ENCODE data around the gene FUOM. TPM values are rescaled to one million over a fixed set of nuclear protein-coding genes. Genes with fewer than 3 reads are reported as not detected.

The FUOM gene
- total RNA-seq, 1 donor from 2014 or later = 13.0 TPM

- H3K27me3 Mint-ChIP-seq (ENCODE audit: unreplicated experiment) = peaks cover 7% of the 10 kb centered on the region
- no peaks in the 10 kb centered on the region for H3K36me3 Mint-ChIP-seq (ENCODE audit: unreplicated experiment)
- peaks cover 7% of the 10 kb centered on the region for H3K9me3 Mint-ChIP-seq (ENCODE audit: unreplicated experiment)
- H3K27ac Mint-ChIP-seq (ENCODE audit: unreplicated experiment) = peak overlapping the region; percentile 46
- TF ChIP-seq CTCF (IDR thresholded peaks at IDR 0.05; ENCODE audit: partially characterized antibody, unreplicated experiment) = no peak
- H3K4me3 Mint-ChIP-seq (ENCODE audit: unreplicated experiment) = peak overlapping the region; percentile 32
- H3K4me1 Mint-ChIP-seq (ENCODE audit: low read depth, unreplicated experiment) = peaks cover 11% of the 10 kb centered on the region
- no peak for DNase-seq
Observed at GRCh38 chr10:133384071-133384470, 26.3 kb upstream of the FUOM start.

DNA sequence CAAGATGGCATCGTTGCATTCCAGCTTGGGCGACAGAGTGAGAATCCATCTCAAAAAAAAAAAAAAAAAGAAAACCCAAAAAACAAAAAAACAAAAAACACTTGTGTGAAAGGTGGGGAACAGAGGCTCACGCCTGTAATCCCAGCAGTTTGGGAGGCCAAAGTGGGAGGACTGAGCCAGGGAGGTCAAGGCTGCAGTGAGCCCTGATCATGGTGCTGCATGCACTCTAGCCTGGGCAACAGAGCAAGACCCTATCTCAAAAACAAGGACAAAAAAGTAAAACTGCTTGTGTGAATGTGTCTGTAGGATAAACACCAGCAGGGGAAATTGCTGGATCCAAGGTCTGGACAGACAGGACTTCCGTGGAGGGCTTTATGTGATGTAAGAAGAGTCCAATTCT is 25.7 kb upstream of the FUOM start:
- TF ChIP-seq CTCF (IDR thresholded peaks at IDR 0.05; ENCODE audit: partially characterized antibody, unreplicated experiment) = no peak
- DNase-seq = no peak
- H3K4me1 Mint-ChIP-seq (ENCODE audit: low read depth, unreplicated experiment) = peaks cover 11% of the 10 kb centered on the region
- H3K27ac Mint-ChIP-seq (ENCODE audit: unreplicated experiment) = no peak overlapping the region
- H3K36me3 Mint-ChIP-seq (ENCODE audit: unreplicated experiment) = no peaks in the 10 kb centered on the region
- peaks cover 7% of the 10 kb centered on the region for H3K27me3 Mint-ChIP-seq (ENCODE audit: unreplicated experiment)
- no peak overlapping the region for H3K4me3 Mint-ChIP-seq (ENCODE audit: unreplicated experiment)
- peaks cover 7% of the 10 kb centered on the region for H3K9me3 Mint-ChIP-seq (ENCODE audit: unreplicated experiment)

DNA sequence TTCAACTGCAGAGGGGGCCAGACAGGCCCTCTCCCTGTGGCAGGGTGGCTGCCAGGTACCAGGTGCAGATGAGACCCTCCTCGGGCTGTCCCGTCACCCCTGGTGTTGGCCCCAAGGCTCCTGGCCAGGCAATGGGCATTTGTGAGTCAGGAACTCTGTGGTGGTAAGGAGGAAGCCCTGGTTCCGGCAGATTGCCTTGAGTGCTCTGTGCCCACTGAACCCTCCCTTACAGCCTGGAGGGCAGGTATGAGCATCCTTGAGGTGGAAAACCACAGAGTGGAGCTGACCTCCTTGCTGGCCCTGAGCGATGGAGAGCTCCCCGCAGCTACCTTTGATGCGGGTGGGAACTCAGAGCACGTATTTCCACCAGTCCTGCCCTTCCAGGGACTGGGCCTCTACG is 23.2 kb upstream of the FUOM start:
- Mint-ChIP-seq H3K4me3 (ENCODE audit: unreplicated experiment) (no peak overlapping the region), H3K9me3 (ENCODE audit: unreplicated experiment) (peaks cover 10% of the 10 kb centered on the region), H3K36me3 (ENCODE audit: unreplicated experiment) (no peaks in the 10 kb centered on the region), H3K27ac (ENCODE audit: unreplicated experiment) (no peak overlapping the region), H3K27me3 (ENCODE audit: unreplicated experiment) (peaks cover 9% of the 10 kb centered on the region), H3K4me1 (ENCODE audit: low read depth, unreplicated experiment) (peaks cover 16% of the 10 kb centered on the region)
- TF ChIP-seq CTCF (IDR thresholded peaks at IDR 0.05; ENCODE audit: partially characterized antibody, unreplicated experiment) = no peak
- no peak for DNase-seq

- peaks cover 16% of the 10 kb centered on the region for H3K4me1 Mint-ChIP-seq (ENCODE audit: low read depth, unreplicated experiment)
- peaks cover 11% of the 10 kb centered on the region for H3K9me3 Mint-ChIP-seq (ENCODE audit: unreplicated experiment)
- H3K36me3 Mint-ChIP-seq (ENCODE audit: unreplicated experiment) = no peaks in the 10 kb centered on the region
- no peak for TF ChIP-seq CTCF (IDR thresholded peaks at IDR 0.05; ENCODE audit: partially characterized antibody, unreplicated experiment)
- no peak for DNase-seq
- peaks cover 14% of the 10 kb centered on the region for H3K27me3 Mint-ChIP-seq (ENCODE audit: unreplicated experiment)
- peak overlapping the region; percentile 70 for H3K4me3 Mint-ChIP-seq (ENCODE audit: unreplicated experiment)
- peak overlapping the region; percentile 43 for H3K27ac Mint-ChIP-seq (ENCODE audit: unreplicated experiment)
Observed at GRCh38 chr10:133379801-133380666, 22.2 kb upstream of the FUOM start.

GRCh38 chr10:133379152-133379800 is 21.5 kb upstream of the FUOM start, which contains the start of gene PAOX:
TSS of gene PAOX (plus strand) at chr10:133379262. CDS start at chr10:133379317, 55 bp downstream.
- no peak within 1 kb of the TSS for H3K27ac Mint-ChIP-seq (ENCODE audit: unreplicated experiment)
- peaks cover 4% of the 10 kb centered on the region for H3K36me3 Mint-ChIP-seq (ENCODE audit: unreplicated experiment)
- H3K4me1 Mint-ChIP-seq (ENCODE audit: low read depth, unreplicated experiment) = peaks cover 12% of the 10 kb centered on the region
- H3K27me3 Mint-ChIP-seq (ENCODE audit: unreplicated experiment) = peaks cover 16% of the 10 kb centered on the region
- TF ChIP-seq CTCF (IDR thresholded peaks at IDR 0.05; ENCODE audit: partially characterized antibody, unreplicated experiment) = no peak
- peaks cover 11% of the 10 kb centered on the region for H3K9me3 Mint-ChIP-seq (ENCODE audit: unreplicated experiment)
- H3K4me3 Mint-ChIP-seq (ENCODE audit: unreplicated experiment) = peak within 1 kb of the TSS; percentile 71
- DNase-seq = peak; percentile 79

Data from glutamatergic neuron (in vitro differentiated cells).